ENCODE data around the gene GPHN. TPM values are rescaled to one million over a fixed set of nuclear protein-coding genes. Genes with fewer than 3 reads are reported as not detected.
"Not testable (repeated sequence)": the region's sequence is repeated elsewhere in the genome, so short reads cannot be mapped to it uniquely, and the experiment has no call there.

Gene GPHN
- total RNA-seq, 1 donor from 2014 or later, result 11.8 TPM

GRCh38 chr14:66716227-66716626, 208.3 kb downstream of the GPHN start:
- Histone ChIP-seq H3K36me3 (ENCODE audit: control insufficient read depth, insufficient read depth, low read length) (no peaks in the 10 kb centered on the region), H3K27me3 (ENCODE audit: control insufficient read depth, insufficient read depth, low read length) (no peaks in the 10 kb centered on the region), H3K4me3 (ENCODE audit: low read depth, low read length) (no peak overlapping the region)
- no peak for FAIRE-seq
- TF ChIP-seq CTCF (IDR thresholded peaks at IDR 0.05; ENCODE audit: insufficient read depth, low read length, severe bottlenecking), result no peak
- DNase-seq (ENCODE audit: low read depth), result no peak

DNA sequence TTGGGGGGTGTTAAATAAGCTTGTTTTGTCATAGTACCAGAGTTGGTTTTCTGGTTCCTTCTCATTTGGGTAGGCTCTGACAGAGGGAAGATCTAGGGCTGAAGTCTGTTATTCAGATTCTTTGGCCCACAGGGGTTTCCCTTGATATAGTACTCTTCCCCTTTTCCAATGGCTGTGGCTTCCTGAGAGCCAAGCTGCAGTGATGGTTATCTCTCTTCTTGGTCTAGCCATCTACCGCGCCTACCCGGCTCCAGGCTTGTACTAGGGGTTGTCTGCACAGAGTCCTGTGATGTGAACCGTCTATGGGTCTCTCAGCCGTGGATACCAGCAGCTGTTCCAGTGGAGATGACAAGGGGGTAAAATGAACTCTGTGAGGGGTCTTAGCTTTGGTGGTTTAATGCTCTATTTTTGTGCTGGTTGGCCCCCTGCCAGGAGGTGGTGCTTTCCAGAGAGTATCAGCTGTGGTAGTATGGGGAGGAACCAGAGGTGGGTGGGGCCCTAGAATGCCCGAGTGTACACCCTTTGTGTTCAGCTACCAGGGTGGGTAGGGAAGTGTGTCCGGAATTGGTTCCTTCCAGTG, 209.7 kb downstream of the GPHN start:
- FAIRE-seq (no peak), DNase-seq (ENCODE audit: low read depth) (no peak)
- TF ChIP-seq CTCF (IDR thresholded peaks at IDR 0.05; ENCODE audit: insufficient read depth, low read length, severe bottlenecking), result no peak
- Histone ChIP-seq H3K4me3 (ENCODE audit: low read depth, low read length) (no peak overlapping the region), H3K36me3 (ENCODE audit: control insufficient read depth, insufficient read depth, low read length) (no peaks in the 10 kb centered on the region), H3K27me3 (ENCODE audit: control insufficient read depth, insufficient read depth, low read length) (no peaks in the 10 kb centered on the region)

DNA sequence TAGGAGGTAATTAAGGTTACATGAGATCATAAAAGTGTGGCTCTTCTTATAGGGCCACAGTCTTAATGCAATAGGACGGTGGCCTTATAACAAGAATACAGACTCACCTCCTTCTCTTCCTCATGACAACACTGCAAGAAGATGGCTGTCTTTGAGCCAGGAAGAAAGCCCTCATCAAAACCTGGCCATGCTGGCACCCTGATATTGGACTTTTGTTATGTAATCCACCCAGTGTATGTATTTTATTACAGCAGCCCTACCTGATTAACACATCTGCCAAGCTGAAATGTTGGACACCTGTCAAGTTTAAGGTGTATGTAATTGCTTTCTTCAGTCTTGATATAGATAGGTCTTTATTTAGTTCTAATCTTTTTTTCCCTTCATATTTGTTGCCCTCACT, 217.0 kb downstream of the GPHN start:
- no peak for TF ChIP-seq CTCF (IDR thresholded peaks at IDR 0.05; ENCODE audit: insufficient read depth, low read length, severe bottlenecking)
- no peak overlapping the region for H3K4me3 ChIP-seq (ENCODE audit: low read depth, low read length)
- no peak for DNase-seq (ENCODE audit: low read depth)
- no peaks in the 10 kb centered on the region for H3K36me3 ChIP-seq (ENCODE audit: control insufficient read depth, insufficient read depth, low read length)
- H3K27me3 ChIP-seq (ENCODE audit: control insufficient read depth, insufficient read depth, low read length), result no peaks in the 10 kb centered on the region
- FAIRE-seq, result no peak

GRCh38 chr14:66731298-66731697, 223.4 kb downstream of the GPHN start:
- not testable (repeated sequence) for H3K4me3 ChIP-seq (ENCODE audit: low read depth, low read length); H3K36me3 ChIP-seq (ENCODE audit: control insufficient read depth, insufficient read depth, low read length); DNase-seq (ENCODE audit: low read depth); FAIRE-seq; H3K27me3 ChIP-seq (ENCODE audit: control insufficient read depth, insufficient read depth, low read length)

DNA sequence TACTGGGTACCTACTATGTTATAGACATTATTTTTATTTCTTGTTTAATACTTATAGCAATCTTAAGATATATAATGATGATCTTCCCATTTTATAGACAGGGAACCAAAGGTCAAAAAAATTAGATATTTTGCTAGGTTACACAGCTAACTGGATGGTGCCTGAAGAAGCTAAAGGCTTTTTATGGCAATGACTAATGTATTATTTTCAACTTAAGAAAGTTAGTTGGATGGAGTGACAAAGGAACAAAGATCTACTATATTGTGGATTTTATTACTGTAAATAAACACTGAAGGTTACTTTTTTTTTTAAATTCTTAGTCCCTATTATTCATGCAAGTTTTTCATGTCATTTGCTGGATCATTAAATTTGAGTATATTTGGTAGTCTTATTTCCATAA, 227.9 kb downstream of the GPHN start:
- no peak for DNase-seq (ENCODE audit: low read depth)
- FAIRE-seq, result no peak
- Histone ChIP-seq H3K27me3 (ENCODE audit: control insufficient read depth, insufficient read depth, low read length) (no peaks in the 10 kb centered on the region), H3K4me3 (ENCODE audit: low read depth, low read length) (no peak overlapping the region), H3K36me3 (ENCODE audit: control insufficient read depth, insufficient read depth, low read length) (no peaks in the 10 kb centered on the region)
- TF ChIP-seq CTCF (IDR thresholded peaks at IDR 0.05; ENCODE audit: insufficient read depth, low read length, severe bottlenecking), result no peak

DNA sequence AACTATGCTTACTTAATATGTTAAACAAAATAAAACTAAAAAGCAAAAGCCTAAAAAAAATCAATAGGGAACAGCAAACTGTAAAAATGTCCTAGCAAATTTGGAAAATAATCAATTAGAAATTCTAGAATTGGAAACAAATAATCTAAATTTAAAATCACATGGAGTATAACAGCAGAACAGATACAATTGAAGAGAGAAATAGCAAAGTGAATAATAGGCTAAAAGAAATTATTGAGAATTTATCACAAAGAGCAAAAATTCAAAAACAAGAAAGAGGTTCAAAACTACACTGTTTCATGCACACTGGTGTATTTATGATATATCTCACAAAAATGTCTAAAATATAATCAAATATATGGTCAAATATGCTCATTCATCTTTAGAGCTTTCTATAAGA, 231.9 kb downstream of the GPHN start:
- Histone ChIP-seq H3K36me3 (ENCODE audit: control insufficient read depth, insufficient read depth, low read length) (no peaks in the 10 kb centered on the region), H3K4me3 (ENCODE audit: low read depth, low read length) (no peak overlapping the region), H3K27me3 (ENCODE audit: control insufficient read depth, insufficient read depth, low read length) (no peaks in the 10 kb centered on the region)
- TF ChIP-seq CTCF (IDR thresholded peaks at IDR 0.05; ENCODE audit: insufficient read depth, low read length, severe bottlenecking), result no peak
- no peak for FAIRE-seq
- no peak for DNase-seq (ENCODE audit: low read depth)
